Dermis microvascular lymphatic vessel endothelial cell (primary cell): ENCODE results near the gene TIMP1. TPM values are rescaled to one million over a fixed set of nuclear protein-coding genes. Genes with fewer than 3 reads are reported as not detected.
"Not testable (repeated sequence)": the region's sequence is repeated elsewhere in the genome, so short reads cannot be mapped to it uniquely, and the experiment has no call there.

Source experiments
- DNase-seq, 2 donors: peaks; one replicate each; pipeline versions ENCODE4 v3.0.0 to v3.0.0-alpha.2; 2010; ENCODE audit warnings: low read depth in 2 of 2
- total RNA-seq: library from RNA; depleted of rRNA; stranded (reverse); fragments of >200 nt; gene quantifications from 2 replicates; pipeline ENCODE4 v1.2.1, GENCODE V29; 2014

Gene TIMP1
- total RNA-seq, 1 donor from 2014 or later, result 75.2 TPM

- not testable (repeated sequence) for DNase-seq
These were observed 20.9 kb downstream of the TIMP1 start for GRCh38 chrX:47603125-47603524.

- DNase-seq, result no peak
These were observed 22.8 kb downstream of the TIMP1 start for GRCh38 chrX:47605024-47605423.

- no peak for DNase-seq
These were observed 24.9 kb downstream of the TIMP1 start for GRCh38 chrX:47607091-47607490.

GRCh38 chrX:47608130-47608810, 26.0 kb downstream of the TIMP1 start:
- no peak for DNase-seq

GRCh38 chrX:47610511-47610910, 28.3 kb downstream of the TIMP1 start:
- no peak for DNase-seq

GRCh38 chrX:47611489-47611888, 29.3 kb downstream of the TIMP1 start:
- DNase-seq, result no peak

- DNase-seq, result no peak
These were observed 29.7 kb downstream of the TIMP1 start for GRCh38 chrX:47611926-47612325.

GRCh38 chrX:47612418-47612817, 30.2 kb downstream of the TIMP1 start:
- no peak for DNase-seq

- DNase-seq, result no peak
These were observed 30.8 kb downstream of the TIMP1 start for GRCh38 chrX:47613082-47613481.

GRCh38 chrX:47614618-47615017, 32.4 kb downstream of the TIMP1 start:
- no peak for DNase-seq

GRCh38 chrX:47618923-47619485, 36.8 kb downstream of the TIMP1 start:
- no peak for DNase-seq

- DNase-seq, result peak; percentile 57 to 80
These were observed 37.5 kb downstream of the TIMP1 start, which contains the start of gene SYN1 for GRCh38 chrX:47619486-47620302. Gene SYN1 (minus strand): TSS chrX:47619857. CDS start chrX:47619728, 129 bp downstream.

GRCh38 chrX:47620303-47620685, 38.1 kb downstream of the TIMP1 start:
- no peak for DNase-seq

- no peak for DNase-seq
These were observed 39.6 kb downstream of the TIMP1 start for GRCh38 chrX:47621851-47622250.

- DNase-seq, result peak; percentile 28 to 76
These were observed 41.3 kb downstream of the TIMP1 start for GRCh38 chrX:47623540-47624027.

GRCh38 chrX:47625365-47625764, 43.1 kb downstream of the TIMP1 start:
- no peak for DNase-seq

GRCh38 chrX:47628982-47629381, 46.7 kb downstream of the TIMP1 start:
- peak in 1 of 2 donors; percentile 12 for DNase-seq

GRCh38 chrX:47629419-47630200, 47.4 kb downstream of the TIMP1 start, which contains the start of gene CFP:
Gene CFP (minus strand): TSS chrX:47629930. CDS start chrX:47629844, 86 bp downstream.
- no peak for DNase-seq

- no peak for DNase-seq
These were observed 49.4 kb downstream of the TIMP1 start for GRCh38 chrX:47631676-47632075.

- no peak for DNase-seq
These were observed 50.4 kb downstream of the TIMP1 start for GRCh38 chrX:47632666-47633065.
